Fibroblast of skin of right quadriceps (primary cell): ENCODE data around the gene LOXL3.
A peak's percentile ranks its signal among the peaks of the same experiment; 100 is the strongest.
"Not testable (repeated sequence)": the region's sequence is repeated elsewhere in the genome, so short reads cannot be mapped to it uniquely, and the experiment has no call there.

Source experiments
- DNase-seq: peaks from one replicate; pipeline ENCODE4 v3.0.0-alpha.2; 2013

LOXL3 gene

GRCh38 chr2:74483675-74484164 lies 70.0 kb downstream of the LOXL3 start:
- DNase-seq: not testable (repeated sequence)

DNA sequence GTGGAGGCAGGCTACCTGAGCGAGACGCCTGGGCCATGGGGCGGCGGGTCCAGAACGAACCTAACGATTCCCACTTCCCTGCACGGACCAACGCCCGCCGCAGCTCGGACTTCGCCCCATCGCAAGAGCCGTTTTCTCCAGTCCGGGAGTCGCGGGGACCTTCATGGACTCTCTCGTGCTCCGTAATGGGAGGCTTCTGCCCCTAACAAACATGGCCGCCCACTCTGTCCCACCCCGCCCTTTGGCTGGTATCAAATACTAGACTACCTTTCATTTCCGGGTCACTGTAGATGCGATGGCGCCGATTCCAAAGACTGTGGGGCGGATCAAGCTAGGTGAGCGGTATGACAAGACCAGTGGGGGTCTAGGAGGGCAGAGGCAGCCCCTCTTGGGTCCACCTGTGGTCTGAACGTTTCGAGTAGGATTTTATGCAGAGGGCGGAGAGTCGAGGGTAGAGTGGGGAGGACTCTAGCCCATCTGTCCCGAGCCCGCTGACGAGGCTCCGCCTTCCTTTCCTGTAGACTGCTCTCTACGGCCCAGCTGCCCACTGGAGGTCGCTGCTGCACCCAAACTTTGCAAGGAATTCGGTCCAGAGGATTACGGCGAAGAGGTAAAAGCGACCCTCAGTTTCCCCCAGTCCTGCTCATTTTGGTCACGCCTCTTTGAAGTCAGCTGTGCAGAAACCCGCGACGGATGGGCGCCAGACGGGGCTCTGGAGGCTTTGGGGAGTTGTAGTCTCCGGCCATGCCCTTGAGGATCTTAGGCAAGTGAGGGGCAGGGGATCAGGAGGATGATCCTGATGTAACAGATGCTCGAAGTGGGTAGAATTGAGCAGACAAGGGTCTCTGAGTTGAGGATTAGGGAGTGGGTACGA lies 70.7 kb downstream of the LOXL3 start, which contains the start of the genes CCDC142 and TTC31:
Gene CCDC142 (minus strand): TSS at position 198 of the 874 bp plus-strand sequence. CDS start 161 bp downstream, at position 37.
Gene TTC31 (plus strand): TSS at position 281 of the 874 bp plus-strand sequence. CDS start 15 bp downstream, at position 296.
- peak; percentile 95 for DNase-seq
